ENCODE data around the gene MICB. TPM values are rescaled to one million over a fixed set of nuclear protein-coding genes. Genes with fewer than 3 reads are reported as not detected.
"Not testable (repeated sequence)": the region's sequence is repeated elsewhere in the genome, so short reads cannot be mapped to it uniquely, and the experiment has no call there.

The MICB gene
- total RNA-seq, 1 donor from 2014 or later = 0.31 TPM

DNA sequence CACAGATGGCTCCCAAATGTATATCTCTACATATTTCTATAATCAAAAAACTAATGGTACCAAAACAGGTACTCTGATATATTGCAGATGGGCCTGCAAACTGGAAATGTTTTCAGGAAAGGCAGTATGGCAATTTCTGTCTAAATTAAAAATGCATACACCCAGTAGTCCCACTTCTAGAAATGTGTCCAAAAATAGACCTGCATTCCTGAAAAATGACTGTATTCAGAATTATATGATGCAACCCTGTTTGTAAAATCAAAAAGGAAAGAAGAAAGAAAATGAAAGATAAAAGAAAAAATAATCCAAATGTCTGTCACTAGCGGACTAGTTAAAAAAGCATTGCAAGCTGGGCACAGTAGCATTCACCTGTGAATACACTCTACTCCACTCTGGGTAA lies 12.9 kb upstream of the MICB start:
- Mint-ChIP-seq H3K4me1 (no peaks in the 10 kb centered on the region), H3K27ac (no peak overlapping the region), H3K9me3 (no peaks in the 10 kb centered on the region), H3K27me3 (ENCODE audit: low read depth) (peaks cover 38% of the 10 kb centered on the region), H3K36me3 (no peaks in the 10 kb centered on the region), H3K4me3 (no peak overlapping the region)
- no peak for DNase-seq (ENCODE audit: low spot score in 2 of 2, unreplicated experiment in 2 of 2)
- TF ChIP-seq, protein P1, sequence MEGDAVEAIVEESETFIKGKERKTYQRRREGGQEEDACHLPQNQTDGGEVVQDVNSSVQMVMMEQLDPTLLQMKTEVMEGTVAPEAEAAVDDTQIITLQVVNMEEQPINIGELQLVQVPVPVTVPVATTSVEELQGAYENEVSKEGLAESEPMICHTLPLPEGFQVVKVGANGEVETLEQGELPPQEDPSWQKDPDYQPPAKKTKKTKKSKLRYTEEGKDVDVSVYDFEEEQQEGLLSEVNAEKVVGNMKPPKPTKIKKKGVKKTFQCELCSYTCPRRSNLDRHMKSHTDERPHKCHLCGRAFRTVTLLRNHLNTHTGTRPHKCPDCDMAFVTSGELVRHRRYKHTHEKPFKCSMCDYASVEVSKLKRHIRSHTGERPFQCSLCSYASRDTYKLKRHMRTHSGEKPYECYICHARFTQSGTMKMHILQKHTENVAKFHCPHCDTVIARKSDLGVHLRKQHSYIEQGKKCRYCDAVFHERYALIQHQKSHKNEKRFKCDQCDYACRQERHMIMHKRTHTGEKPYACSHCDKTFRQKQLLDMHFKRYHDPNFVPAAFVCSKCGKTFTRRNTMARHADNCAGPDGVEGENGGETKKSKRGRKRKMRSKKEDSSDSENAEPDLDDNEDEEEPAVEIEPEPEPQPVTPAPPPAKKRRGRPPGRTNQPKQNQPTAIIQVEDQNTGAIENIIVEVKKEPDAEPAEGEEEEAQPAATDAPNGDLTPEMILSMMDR (IDR thresholded peaks at IDR 0.05; ENCODE audit: unreplicated experiment) = no peak

DNA sequence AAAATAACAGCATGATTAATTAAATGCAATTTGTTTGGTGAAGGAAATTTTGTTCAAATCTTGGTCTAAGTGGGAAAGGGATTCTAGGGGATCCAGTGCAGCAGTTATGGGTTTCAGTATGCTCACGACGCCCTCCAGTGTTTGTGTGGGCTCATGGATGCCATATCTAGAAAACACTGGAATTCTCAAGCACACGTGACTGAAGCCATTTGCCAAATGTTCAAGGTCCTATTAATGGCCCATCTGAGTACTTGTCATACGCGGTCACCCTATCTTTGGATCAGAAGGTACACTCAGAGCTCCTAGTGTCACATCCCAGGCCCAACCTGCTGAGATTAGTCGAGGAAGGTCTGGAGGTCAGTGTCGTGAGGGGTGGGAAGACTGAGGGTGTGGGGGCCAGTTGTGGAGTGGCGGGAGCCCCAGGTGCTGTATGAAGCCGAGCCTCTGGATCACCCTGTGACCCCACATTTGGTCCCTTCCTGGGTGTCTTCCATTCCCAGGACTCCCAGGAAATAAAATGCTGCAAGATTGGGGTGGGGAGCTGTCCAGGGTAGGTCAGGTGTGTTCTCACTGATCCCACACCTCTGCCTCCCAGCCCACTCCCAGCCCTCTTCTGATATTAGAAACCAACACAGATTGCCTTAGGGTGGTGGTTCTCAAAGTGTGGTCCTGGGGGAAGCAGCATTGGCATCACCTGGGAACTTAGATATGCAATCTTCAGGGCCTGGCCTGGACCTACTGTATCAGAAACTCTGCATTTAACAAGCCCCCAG lies 11.7 kb upstream of the MICB start:
- not testable (repeated sequence) for H3K4me1 Mint-ChIP-seq; DNase-seq (ENCODE audit: low spot score in 2 of 2, unreplicated experiment in 2 of 2); H3K36me3 Mint-ChIP-seq; H3K27ac Mint-ChIP-seq; H3K9me3 Mint-ChIP-seq; H3K4me3 Mint-ChIP-seq
- H3K27me3 Mint-ChIP-seq (ENCODE audit: low read depth) = peaks cover 38% of the 10 kb centered on the region

DNA sequence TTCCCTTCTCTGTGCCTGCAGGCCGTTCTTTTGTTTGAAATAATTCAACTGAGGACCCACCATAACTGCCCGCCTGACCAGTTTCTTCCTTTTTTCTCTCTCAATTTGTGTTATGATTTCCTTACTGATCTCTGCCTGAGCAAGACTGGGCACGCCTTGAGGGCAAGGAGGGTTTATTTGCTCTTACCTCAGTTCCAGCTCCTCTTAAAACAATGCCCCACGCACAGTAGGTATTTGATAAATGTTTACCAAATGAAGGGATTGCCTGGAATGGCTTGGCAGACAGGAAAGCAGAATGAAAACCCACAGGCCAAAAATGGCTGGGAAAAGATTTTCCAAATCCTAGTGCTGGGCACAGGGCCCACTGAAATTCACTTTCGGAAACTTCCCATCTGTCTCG lies 10.3 kb upstream of the MICB start:
- peaks cover 38% of the 10 kb centered on the region for H3K27me3 Mint-ChIP-seq (ENCODE audit: low read depth)

DNA sequence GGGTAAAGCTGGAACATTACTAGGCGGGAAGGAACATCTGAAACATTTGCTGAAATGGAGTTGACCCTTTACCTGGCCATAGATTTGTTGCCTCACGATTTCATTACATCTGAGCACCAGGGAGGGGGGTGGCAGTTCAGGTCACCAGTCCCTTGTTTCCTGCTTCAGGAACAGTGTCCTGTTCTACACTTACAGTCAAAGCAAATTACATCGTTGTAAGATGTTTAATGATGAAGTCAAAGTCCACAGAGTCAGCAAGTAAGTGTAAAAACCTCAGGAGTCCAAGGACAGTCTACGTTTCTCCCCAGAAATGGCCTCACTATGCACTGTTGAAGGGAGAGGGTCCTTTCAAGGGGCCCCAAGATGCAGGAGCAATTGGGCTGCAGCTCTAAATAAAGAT lies 8.9 kb upstream of the MICB start:
- no peak for DNase-seq (ENCODE audit: low spot score in 2 of 2, unreplicated experiment in 2 of 2)
- peaks cover 6% of the 10 kb centered on the region for H3K4me1 Mint-ChIP-seq
- H3K9me3 Mint-ChIP-seq = no peaks in the 10 kb centered on the region
- H3K36me3 Mint-ChIP-seq = no peaks in the 10 kb centered on the region
- TF ChIP-seq, protein P1 (IDR thresholded peaks at IDR 0.05; ENCODE audit: unreplicated experiment) = no peak
- no peak overlapping the region for H3K4me3 Mint-ChIP-seq
- H3K27ac Mint-ChIP-seq = no peak overlapping the region
- H3K27me3 Mint-ChIP-seq (ENCODE audit: low read depth) = peaks cover 49% of the 10 kb centered on the region

More for the DNA sequence above, 10.3 kb upstream of the MICB start:
- not testable (repeated sequence) for H3K4me1 Mint-ChIP-seq; H3K27ac Mint-ChIP-seq; H3K36me3 Mint-ChIP-seq; DNase-seq (ENCODE audit: low spot score in 2 of 2, unreplicated experiment in 2 of 2); H3K4me3 Mint-ChIP-seq; H3K9me3 Mint-ChIP-seq

DNA sequence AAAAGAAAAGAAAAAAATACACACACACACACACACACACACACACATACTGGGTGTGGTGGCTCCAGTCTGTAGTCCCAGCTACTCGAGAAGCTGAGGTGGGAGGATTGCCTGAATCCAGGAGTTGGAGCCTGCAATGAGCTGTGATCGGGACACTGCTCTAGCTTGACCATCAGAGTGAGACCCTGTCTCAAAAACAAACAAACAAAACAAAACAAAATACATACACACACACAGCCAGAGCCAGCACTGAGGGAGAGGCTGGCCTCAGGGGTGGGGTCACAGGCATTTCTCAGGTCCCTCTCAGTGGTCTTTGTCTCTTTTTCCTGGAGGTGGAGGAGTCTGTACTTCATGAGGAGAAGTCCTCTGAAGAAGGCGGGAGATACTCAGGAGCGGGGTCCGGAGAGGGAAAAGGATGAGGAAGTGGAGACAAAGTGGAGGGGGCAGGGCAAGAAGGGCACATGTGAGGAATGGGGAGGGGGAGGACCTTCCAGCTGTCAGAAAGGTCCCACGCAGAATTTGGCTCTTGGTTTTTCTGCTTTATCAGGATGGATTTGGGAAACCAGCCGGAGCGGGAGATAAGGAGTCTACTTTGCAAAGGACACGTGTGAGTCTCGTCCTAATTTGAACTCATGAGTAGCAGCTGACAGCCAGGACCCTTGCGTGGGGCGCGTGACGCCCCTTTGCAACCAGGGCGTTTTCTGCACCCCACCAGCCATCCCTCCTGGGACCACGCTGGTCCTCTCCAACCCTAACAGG lies 7.7 kb upstream of the MICB start:
- Mint-ChIP-seq H3K27ac (no peak overlapping the region), H3K4me3 (no peak overlapping the region), H3K9me3 (no peaks in the 10 kb centered on the region), H3K4me1 (peaks cover 10% of the 10 kb centered on the region), H3K36me3 (no peaks in the 10 kb centered on the region), H3K27me3 (ENCODE audit: low read depth) (peaks cover 61% of the 10 kb centered on the region)
- no peak for DNase-seq (ENCODE audit: low spot score in 2 of 2, unreplicated experiment in 2 of 2)
- TF ChIP-seq, protein P1 (IDR thresholded peaks at IDR 0.05; ENCODE audit: unreplicated experiment) = no peak

DNA sequence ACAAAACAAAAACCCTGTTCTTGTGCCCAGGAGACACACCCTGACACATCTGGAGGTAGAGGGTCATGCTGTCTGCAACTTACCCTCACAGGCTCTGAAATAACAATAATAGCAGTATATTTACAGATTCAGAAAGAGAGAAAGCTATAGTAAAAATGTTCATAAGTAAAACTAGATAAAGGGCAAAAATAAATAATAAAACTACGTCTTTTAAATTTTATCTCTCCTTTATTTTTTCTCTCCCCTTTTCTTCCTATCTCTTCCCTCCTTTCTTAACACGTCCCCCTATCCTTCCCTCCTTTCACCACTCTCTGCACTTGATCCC lies 4.4 kb upstream of the MICB start:
- DNase-seq (ENCODE audit: low spot score in 2 of 2, unreplicated experiment in 2 of 2); H3K9me3 Mint-ChIP-seq; H3K27ac Mint-ChIP-seq; H3K36me3 Mint-ChIP-seq: not testable (repeated sequence)
- Mint-ChIP-seq H3K27me3 (ENCODE audit: low read depth) (peaks cover 90% of the 10 kb centered on the region), H3K4me3 (peak overlapping the region; percentile 42), H3K4me1 (peaks cover 23% of the 10 kb centered on the region)
